ENCODE measurements around the gene C17orf114.
A peak's percentile ranks its signal among the peaks of the same experiment; 100 is the strongest.
"Not testable (repeated sequence)": the region's sequence is repeated elsewhere in the genome, so short reads cannot be mapped to it uniquely, and the experiment has no call there.

Gene C17orf114

GRCh38 chr17:4802228-4802627 lies at the start of gene C17orf114:
Gene C17orf114, minus strand, starts transcription at chr17:4802328.
- DNase-seq, result no peak

- no peak for DNase-seq
Observed at GRCh38 chr17:4851084-4851483, 49.0 kb upstream of the C17orf114 start.

GRCh38 chr17:4850246-4850645 lies 48.1 kb upstream of the C17orf114 start:
- DNase-seq, result no peak

GRCh38 chr17:4849011-4849536 lies 46.9 kb upstream of the C17orf114 start:
- DNase-seq, result no peak

- DNase-seq, result no peak
Observed at GRCh38 chr17:4846635-4847390, 44.7 kb upstream of the C17orf114 start.

GRCh38 chr17:4845118-4845517 lies 43.0 kb upstream of the C17orf114 start:
- peak in 1 of 2 donors; percentile 52 for DNase-seq

GRCh38 chr17:4843321-4844000 lies 41.3 kb upstream of the C17orf114 start:
- no peak for DNase-seq

- DNase-seq, result no peak
Observed at GRCh38 chr17:4842376-4842775, 40.2 kb upstream of the C17orf114 start.

- peak in 1 of 2 donors; percentile 13 for DNase-seq
Observed at GRCh38 chr17:4840893-4841242, 38.7 kb upstream of the C17orf114 start.

- DNase-seq, result no peak
Observed at GRCh38 chr17:4839965-4840892, 38.1 kb upstream of the C17orf114 start.

- DNase-seq, result no peak
Observed at GRCh38 chr17:4839221-4839620, 37.1 kb upstream of the C17orf114 start.

GRCh38 chr17:4838309-4838785 lies 36.2 kb upstream of the C17orf114 start:
- DNase-seq, result no peak

GRCh38 chr17:4837471-4838308 lies 35.6 kb upstream of the C17orf114 start:
- DNase-seq, result no peak

- DNase-seq, result no peak
Observed at GRCh38 chr17:4836221-4836620, 34.1 kb upstream of the C17orf114 start.

GRCh38 chr17:4834681-4835020 lies 32.5 kb upstream of the C17orf114 start:
- no peak for DNase-seq

GRCh38 chr17:4833941-4834680 lies 32.0 kb upstream of the C17orf114 start:
- DNase-seq, result peak in 1 of 2 donors; percentile 2

GRCh38 chr17:4833178-4833940 lies 31.2 kb upstream of the C17orf114 start, which contains the start of gene MINK1:
Gene MINK1, plus strand, starts transcription at chr17:4833340. Its CDS starts 244 bp downstream, at chr17:4833584.
- DNase-seq, result peak; percentile 94 to 95

- DNase-seq, result not testable (repeated sequence)
Observed at GRCh38 chr17:4832829-4833177, 30.7 kb upstream of the C17orf114 start.

- DNase-seq, result no peak
Observed at GRCh38 chr17:4827399-4827798, 25.3 kb upstream of the C17orf114 start.

GRCh38 chr17:4823373-4824089 lies 21.4 kb upstream of the C17orf114 start:
- no peak for DNase-seq

Measured in CD4-positive, alpha-beta T cell treated with Interleukin-1 beta for 1 hour (primary cell).